ENCODE data around the gene MTERF1. TPM values are rescaled to one million over a fixed set of nuclear protein-coding genes. Genes with fewer than 3 reads are reported as not detected.
"Not testable (repeated sequence)": the region's sequence is repeated elsewhere in the genome, so short reads cannot be mapped to it uniquely, and the experiment has no call there.

Gene MTERF1
- total RNA-seq, 1 experiment from 2014 or later, result 10.2 TPM

- DNase-seq (ENCODE audit: low read depth); in situ Hi-C loops (cut with HindIII; ENCODE audit: low pct_unique_long_range_greater_than_20kb, low sequenced_read_pairs): not testable (repeated sequence)
These were observed 8.0 kb upstream of the MTERF1 start for GRCh38 chr7:91888271-91889175.

DNA sequence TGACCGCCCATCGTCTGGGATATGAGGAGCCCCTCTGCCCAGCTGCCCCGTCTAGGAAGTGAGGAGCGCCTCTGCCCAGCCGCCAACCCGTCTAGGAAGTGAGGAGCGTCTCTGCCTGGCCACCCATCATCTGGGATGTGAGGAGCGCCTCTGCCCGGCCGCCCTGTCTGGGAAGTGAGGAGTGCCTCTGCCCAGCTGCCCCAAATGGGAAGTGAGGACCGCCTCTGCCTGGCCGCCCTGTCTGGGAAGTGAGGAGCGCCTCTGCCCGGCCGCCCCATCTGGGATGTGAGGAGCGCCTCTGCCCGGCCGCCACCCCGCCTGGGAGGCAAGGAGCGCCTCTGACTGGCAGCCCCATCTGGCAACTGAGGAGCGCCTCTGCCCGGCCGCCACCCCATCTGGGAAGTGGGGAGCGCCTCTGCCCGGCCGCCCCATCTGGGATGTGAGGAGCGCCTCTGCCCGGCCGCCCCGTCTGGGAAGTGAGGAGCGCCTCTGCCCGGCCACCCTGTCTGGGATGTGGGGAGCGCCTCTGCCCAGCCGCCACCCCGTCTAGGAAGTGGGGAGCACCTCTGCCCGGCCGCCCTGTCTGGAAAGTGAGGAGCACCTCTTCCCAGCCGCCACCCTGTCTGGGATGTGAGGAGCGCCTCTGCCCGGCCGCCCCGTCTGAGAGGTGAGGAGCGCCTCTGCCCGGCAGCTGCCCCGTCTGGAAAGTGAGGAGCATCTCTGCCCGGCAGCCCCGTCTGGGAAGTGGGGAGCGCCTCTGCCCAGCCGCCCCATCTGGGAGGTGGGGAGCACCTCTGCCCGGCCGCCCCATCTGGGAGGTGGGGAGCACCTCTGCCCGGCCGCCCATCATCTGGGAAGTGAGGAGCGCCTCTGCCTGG lies 7.1 kb upstream of the MTERF1 start:
- in situ Hi-C loops (cut with HindIII; ENCODE audit: low pct_unique_long_range_greater_than_20kb, low sequenced_read_pairs); DNase-seq (ENCODE audit: low read depth): not testable (repeated sequence)

- in situ Hi-C loops (cut with HindIII; ENCODE audit: low pct_unique_long_range_greater_than_20kb, low sequenced_read_pairs), result no loop called here
- DNase-seq (ENCODE audit: low read depth), result no peak
These were observed 3.3 kb upstream of the MTERF1 start for GRCh38 chr7:91883676-91884362.

DNA sequence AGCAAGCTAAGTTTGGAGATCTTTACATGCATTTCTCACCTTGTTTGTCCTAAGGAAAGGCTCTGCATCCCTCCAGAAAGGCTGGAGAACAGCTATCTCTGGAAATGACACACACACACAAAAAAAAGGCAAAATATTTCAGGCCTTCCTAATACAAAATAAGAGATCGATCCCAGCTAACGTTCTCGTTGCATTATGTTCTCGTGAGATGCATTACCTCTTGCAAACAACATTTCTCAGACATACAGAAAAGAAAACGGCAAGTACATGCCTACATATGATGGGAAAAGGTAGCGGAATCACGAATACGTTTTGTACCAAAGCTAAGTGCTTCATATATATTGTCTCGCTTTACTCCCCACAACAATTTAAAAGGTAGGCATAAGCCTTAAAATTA lies 488 bp downstream of the MTERF1 start:
- DNase-seq (ENCODE audit: low read depth), result no peak
- in situ Hi-C loops (cut with HindIII; ENCODE audit: low pct_unique_long_range_greater_than_20kb, low sequenced_read_pairs), result no loop called here

DNA sequence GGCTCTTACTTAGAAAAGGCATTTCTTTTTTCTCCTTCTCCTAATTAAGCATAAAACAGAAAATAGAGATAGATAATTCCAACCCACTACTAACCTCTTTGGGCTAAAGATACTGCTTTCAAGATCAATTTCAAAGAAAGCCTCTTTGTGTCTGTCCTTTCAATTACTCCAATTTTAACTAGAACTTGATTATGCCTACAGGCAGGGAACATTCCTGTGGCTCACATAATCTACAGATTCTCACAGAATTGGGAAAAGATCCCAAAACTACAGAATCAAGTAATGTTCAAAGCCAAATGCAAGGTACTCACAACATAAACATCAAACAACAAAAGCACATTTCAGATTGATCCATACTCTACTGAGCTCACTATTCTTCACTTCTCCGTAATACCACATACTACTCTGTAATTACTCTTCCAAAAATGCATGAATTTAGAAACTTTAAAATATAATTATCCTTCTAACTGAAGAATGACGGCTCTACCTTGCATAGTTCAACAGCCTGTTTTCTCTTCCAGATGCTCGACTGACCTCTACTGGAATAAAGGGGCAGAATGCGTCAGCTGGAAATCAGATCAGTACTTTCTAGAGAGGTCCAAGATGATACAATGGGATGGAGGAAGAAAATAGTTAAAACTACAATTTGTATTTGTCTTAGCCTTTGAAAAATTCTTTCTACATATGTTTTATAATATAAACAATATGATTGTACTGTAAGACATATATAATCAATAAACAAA lies 3.9 kb downstream of the MTERF1 start:
- DNase-seq (ENCODE audit: low read depth), result no peak
- in situ Hi-C loops (cut with HindIII; ENCODE audit: low pct_unique_long_range_greater_than_20kb, low sequenced_read_pairs), result no loop called here

GRCh38 chr7:91875851-91876250 lies 4.7 kb downstream of the MTERF1 start:
- in situ Hi-C loops (cut with HindIII; ENCODE audit: low pct_unique_long_range_greater_than_20kb, low sequenced_read_pairs), result no loop called here
- no peak for DNase-seq (ENCODE audit: low read depth)

DNA sequence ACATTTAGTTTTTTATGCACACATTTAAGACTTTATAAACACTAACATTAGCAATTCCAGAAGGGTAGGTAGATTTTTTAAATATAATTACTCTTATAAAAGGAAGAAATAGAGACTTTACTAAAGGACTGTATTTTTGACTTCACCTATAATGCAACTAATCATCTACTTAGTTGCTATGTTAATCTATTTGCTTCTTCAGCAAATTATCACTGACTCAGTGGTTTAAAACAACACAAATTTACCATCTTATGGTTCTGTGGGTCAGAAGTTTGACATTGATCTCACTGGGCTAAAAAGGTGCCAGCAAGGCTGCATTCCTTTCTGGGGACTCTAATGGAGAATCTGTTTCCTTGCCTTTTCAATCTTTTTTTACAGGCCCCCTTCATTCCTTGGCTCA lies 7.6 kb downstream of the MTERF1 start:
- DNase-seq (ENCODE audit: low read depth), result no peak
- in situ Hi-C loops (cut with HindIII; ENCODE audit: low pct_unique_long_range_greater_than_20kb, low sequenced_read_pairs), result no loop called here

GRCh38 chr7:91872069-91872468 lies 8.4 kb downstream of the MTERF1 start:
- no peak for DNase-seq (ENCODE audit: low read depth)
- in situ Hi-C loops (cut with HindIII; ENCODE audit: low pct_unique_long_range_greater_than_20kb, low sequenced_read_pairs), result no loop called here

- in situ Hi-C loops (cut with HindIII; ENCODE audit: low pct_unique_long_range_greater_than_20kb, low sequenced_read_pairs), result no loop called here
- no peak for DNase-seq (ENCODE audit: low read depth)
These were observed 10.8 kb downstream of the MTERF1 start for GRCh38 chr7:91869661-91870060.

DNA sequence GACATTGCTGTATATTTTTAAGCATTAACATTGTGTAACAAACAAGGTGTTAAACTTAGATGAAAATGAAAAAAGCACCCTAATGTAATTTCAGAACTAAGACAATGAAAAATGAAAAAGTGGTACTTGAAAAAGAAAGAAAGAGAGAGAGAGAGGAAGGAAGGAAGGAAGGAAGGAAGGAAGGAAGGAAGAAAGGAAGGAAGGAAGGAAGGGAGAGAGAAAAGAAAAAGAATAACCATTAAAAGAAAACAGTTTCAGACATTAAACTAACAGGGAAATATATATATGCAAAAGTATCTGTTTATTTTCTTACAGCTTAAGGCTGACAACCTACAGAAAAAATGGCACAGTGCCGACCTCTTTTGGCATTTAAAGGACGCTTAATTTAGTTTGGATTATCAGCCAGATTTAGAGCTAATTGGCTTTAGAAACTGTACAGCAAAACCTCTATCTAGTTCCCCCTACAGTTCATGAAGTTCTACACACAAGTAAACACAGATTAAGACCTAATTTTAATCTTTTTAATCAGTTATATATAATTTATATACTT lies 13.8 kb downstream of the MTERF1 start:
- no peak for DNase-seq (ENCODE audit: low read depth)
- in situ Hi-C loops (cut with HindIII; ENCODE audit: low pct_unique_long_range_greater_than_20kb, low sequenced_read_pairs), result no loop called here

DNA sequence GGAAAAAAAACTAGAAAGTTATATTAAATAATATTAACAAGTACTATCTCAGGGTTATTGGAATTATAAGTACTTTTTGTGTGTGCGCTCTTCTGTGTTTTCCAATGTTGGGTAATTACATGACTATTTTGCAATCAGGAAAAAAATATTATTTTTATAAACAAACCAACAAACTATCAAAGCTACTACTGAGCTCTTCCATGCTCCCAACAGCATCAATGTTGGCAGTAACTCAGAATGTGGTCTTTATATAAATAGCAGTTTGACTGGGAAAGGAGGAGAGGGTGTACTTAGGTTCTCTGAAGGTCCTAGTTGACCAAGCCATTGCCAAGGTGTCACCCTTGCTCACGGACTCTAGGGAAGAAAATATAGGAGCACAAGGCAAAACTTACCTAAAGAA lies 15.0 kb downstream of the MTERF1 start:
- in situ Hi-C loops (cut with HindIII; ENCODE audit: low pct_unique_long_range_greater_than_20kb, low sequenced_read_pairs), result no loop called here

GRCh38 chr7:91864604-91865003 lies 15.9 kb downstream of the MTERF1 start:
- in situ Hi-C loops (cut with HindIII; ENCODE audit: low pct_unique_long_range_greater_than_20kb, low sequenced_read_pairs); DNase-seq (ENCODE audit: low read depth): not testable (repeated sequence)

More for the DNA sequence above, 15.0 kb downstream of the MTERF1 start:
- DNase-seq (ENCODE audit: low read depth), result no peak

DNA sequence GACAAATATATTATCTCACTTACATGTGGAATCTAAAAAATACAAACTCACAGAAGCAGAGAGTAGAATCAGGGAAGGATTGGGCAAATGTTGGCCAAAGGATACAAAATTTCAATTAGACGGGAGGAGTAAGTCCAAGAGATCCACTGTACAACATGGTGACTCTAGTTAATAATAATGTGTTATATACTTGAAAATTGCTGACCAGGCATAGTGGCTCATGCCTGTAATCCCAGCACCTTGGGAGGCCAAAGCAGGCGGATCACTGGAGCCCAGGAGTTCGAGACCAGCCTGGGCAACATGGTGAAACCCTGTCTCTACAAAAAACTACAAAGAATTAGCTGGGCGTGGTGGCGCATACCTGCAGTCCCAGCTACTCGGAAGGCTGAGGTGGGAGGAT lies 16.4 kb downstream of the MTERF1 start:
- DNase-seq (ENCODE audit: low read depth), result no peak
- in situ Hi-C loops (cut with HindIII; ENCODE audit: low pct_unique_long_range_greater_than_20kb, low sequenced_read_pairs), result no loop called here

- DNase-seq (ENCODE audit: low read depth), result no peak
- in situ Hi-C loops (cut with HindIII; ENCODE audit: low pct_unique_long_range_greater_than_20kb, low sequenced_read_pairs), result no loop called here
These were observed 28.2 kb downstream of the MTERF1 start for GRCh38 chr7:91852263-91852741.

DNA sequence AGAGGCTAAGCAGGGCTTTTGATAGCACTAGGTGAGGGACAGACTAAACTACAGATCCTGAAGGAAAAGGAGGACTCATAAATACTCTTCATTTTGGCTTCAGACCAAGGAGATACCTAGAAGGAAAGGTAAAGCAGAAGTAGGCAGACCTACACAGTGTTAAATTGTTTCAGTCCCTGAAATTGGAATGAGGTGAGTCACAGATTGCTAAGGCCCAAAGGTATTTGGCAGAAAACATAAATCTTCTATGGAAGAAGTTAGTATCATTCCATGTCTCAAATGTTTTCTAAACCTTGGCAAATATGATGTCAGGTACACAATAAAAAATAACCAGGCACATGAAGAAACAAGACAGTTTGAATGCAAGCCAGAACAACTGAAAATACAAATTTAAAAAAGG lies 30.0 kb downstream of the MTERF1 start:
- in situ Hi-C loops (cut with HindIII; ENCODE audit: low pct_unique_long_range_greater_than_20kb, low sequenced_read_pairs), result no loop called here
- DNase-seq (ENCODE audit: low read depth), result no peak

GRCh38 chr7:91847876-91848588 lies 32.5 kb downstream of the MTERF1 start:
- in situ Hi-C loops (cut with HindIII; ENCODE audit: low pct_unique_long_range_greater_than_20kb, low sequenced_read_pairs), result no loop called here
- DNase-seq (ENCODE audit: low read depth), result no peak

DNA sequence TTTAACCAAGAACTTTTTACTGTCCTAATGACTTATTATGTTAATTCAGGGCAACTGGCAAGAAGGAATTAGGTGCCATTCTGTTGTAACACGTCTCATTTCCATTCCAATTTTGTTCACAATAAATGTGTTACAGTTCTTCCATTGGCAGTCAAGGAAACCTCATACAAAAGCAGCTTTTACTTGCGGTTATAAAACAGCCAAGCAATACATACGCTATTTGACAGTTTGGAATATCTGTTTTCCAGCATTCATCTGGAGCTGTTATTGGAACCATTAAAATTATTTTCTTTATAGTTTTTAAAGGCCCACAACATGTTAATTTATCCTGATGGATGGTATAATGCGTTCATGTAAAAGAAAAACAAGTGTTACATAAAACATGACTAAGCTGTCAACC lies 33.3 kb downstream of the MTERF1 start:
- no peak for DNase-seq (ENCODE audit: low read depth)
- in situ Hi-C loops (cut with HindIII; ENCODE audit: low pct_unique_long_range_greater_than_20kb, low sequenced_read_pairs), result no loop called here
